GM12891 (cell line): ENCODE results near the gene IP6K1.

Source experiments
- POLR2A ChIP-seq: IDR thresholded peaks from 2 replicates; pipeline ENCODE4 v1.6.1; 2011; ENCODE audit warnings: low read depth, low read length, control low read depth
- POLR2AphosphoS5 ChIP-seq: IDR thresholded peaks from 2 replicates; pipeline ENCODE4 v1.6.1; 2011; ENCODE audit warnings: low read depth, low read length, control low read depth

DNA sequence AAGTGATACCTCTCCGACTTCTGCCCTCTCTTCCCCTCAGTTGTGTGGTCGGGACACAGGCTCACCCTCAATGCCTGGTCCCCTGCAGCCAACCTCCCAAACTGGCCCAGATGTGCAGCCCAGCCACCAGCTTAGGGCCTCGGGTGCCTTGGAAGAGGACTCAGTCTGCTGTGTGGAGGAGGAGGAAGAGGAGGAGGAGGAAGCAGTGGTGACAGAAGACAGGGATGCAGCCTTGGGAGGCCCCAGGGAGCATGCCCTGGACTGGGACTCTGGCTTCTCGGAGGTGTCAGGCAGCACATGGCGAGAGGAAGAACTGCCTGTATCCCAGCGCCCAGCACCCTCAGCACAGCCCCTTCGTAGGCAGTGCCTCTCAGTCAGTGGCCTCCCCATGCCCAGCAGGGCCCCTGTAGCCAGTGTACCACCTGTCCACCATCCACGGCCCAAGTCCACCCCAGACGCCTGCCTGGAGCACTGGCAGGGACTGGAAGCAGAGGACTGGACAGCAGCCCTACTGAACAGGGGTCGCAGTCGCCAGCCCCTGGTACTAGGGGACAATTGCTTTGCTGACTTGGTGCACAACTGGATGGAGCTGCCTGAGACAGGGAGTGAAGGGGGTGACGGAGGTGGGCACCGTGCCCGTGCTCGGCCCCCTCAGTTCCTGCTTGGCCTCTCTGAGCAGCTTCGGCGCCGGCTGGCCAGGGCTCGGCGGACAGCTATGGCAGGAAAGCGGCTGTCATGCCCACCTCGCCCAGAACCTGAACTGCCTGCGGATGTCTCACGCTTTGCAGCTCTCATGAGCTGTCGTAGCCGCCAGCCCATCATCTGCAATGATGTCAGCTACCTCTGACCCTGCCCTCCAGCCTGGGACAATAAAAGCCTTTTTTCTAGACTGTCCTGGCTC, 18.0 kb upstream of the IP6K1 start:
- no peak for TF ChIP-seq POLR2A
- TF ChIP-seq POLR2AphosphoS5, result no peak
